ENCODE data around the gene NIPBL. TPM values are rescaled to one million over a fixed set of nuclear protein-coding genes. Genes with fewer than 3 reads are reported as not detected.

Gene NIPBL
- total RNA-seq, 1 donor from 2014 or later = 67.3 TPM

DNA sequence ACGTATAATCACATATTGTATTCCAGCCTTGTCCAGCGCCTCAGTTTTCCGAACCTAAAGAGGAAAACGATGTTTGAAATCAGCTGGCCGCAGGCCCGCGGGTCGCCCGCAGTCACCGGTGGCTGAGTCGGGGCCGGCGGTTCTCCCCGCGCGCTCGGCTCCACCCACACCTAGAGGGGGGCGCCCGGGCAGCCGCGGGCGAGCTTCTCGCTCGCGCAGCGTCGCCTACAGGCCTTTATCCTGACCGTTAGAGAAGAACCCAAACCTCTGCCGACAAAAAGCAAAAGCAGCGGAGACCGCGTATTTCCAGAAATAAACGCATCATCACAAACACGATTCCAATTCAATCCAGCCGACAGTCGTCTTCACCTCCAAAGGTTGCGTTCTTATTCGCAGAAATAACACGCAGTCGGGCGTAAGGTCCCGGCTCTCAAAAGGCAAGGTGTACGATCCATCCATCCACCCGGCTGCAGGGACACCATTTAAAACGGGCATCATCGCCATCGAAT, 725 bp upstream of the NIPBL start:
- Histone ChIP-seq H3K27me3 (ENCODE audit: low read depth) (no peaks in the 10 kb centered on the region), H3K4me1 (peaks cover 36% of the 10 kb centered on the region), H3K27ac (peak overlapping the region; percentile 95), H3K4me3 (peak overlapping the region; percentile 81), H3K36me3 (no peaks in the 10 kb centered on the region), H3K9me3 (no peaks in the 10 kb centered on the region)
- intact Hi-C loops (cut with DNase I) = no loop called here
- ATAC-seq (peak; percentile 92 to 94), DNase-seq (peak; percentile 90)
- TF ChIP-seq, protein P1, sequence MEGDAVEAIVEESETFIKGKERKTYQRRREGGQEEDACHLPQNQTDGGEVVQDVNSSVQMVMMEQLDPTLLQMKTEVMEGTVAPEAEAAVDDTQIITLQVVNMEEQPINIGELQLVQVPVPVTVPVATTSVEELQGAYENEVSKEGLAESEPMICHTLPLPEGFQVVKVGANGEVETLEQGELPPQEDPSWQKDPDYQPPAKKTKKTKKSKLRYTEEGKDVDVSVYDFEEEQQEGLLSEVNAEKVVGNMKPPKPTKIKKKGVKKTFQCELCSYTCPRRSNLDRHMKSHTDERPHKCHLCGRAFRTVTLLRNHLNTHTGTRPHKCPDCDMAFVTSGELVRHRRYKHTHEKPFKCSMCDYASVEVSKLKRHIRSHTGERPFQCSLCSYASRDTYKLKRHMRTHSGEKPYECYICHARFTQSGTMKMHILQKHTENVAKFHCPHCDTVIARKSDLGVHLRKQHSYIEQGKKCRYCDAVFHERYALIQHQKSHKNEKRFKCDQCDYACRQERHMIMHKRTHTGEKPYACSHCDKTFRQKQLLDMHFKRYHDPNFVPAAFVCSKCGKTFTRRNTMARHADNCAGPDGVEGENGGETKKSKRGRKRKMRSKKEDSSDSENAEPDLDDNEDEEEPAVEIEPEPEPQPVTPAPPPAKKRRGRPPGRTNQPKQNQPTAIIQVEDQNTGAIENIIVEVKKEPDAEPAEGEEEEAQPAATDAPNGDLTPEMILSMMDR (IDR thresholded peaks at IDR 0.05) = peak; percentile 60

DNA sequence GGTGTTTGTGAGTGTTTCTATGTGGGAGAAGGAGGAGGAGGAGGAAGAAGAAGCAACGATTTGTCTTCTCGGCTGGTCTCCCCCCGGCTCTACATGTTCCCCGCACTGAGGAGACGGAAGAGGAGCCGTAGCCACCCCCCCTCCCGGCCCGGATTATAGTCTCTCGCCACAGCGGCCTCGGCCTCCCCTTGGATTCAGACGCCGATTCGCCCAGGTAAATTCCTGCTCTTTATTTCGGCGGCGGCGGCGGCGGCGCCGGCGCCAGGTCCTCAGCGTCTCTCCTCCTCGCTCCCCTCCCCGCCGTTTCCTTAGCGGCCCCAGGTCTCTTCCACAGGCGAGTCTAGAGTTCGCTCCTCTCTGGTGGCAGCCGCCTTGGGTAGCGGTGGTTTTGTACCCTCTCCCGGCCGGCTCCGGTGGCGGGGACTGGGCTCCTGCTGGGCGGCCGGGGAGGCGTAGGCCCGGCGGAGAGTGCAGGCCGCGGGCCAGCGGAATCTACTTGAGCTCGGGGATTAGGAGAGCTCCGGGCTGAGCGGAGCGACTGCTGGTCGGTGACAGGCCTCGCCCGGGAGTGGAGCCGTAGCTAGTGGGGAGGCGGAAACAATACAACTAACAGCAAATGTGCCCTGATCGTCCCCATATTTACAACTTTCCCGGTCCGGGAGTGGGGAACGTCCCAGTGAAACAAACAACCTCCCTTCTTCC, 547 bp downstream of the NIPBL start:
- H3K4me3 ChIP-seq = peak overlapping the region; percentile 81
- DNase-seq = peak; percentile 84
- TF ChIP-seq, protein P1 (IDR thresholded peaks at IDR 0.05) = no peak
- no peaks in the 10 kb centered on the region for H3K27me3 ChIP-seq (ENCODE audit: low read depth)
- peaks cover 49% of the 10 kb centered on the region for H3K4me1 ChIP-seq
- intact Hi-C loops (cut with DNase I) = no loop called here
- no peaks in the 10 kb centered on the region for H3K36me3 ChIP-seq
- peak; percentile 75 to 79 for ATAC-seq
- no peaks in the 10 kb centered on the region for H3K9me3 ChIP-seq
- H3K27ac ChIP-seq = peak overlapping the region; percentile 95

DNA sequence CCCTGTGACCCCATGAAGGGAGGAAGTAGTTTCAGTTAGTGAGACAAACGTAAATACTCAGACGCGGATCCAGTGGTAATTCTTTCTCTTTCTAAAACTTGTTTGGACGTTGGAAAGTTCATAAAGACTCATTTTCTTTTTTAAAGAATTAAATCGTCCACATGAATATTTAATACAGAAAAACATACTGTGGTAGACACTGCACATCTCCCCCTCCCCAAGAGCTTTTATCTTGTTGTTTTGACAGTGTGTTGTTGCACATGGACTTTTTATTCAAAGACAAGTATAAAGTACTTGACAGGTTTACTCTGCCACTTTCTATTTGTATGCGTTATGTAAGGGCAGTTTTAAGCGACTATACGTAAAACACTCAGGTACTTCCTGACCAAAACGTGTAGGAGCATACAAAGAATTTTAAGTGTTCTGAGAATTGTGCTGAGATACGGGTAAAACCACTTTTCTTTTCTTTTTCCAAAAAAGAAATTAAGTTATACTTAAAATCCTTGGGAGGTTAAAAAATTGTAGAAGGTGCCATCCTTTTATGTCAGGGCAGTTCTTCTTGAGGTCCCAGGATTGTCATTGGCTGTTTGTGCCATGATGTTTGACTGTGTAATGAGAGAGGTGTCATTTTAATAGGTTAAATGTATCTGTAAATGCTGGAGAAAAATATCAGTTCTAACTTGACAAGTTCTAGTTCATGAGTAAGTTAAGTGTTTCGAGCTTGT, 1.3 kb downstream of the NIPBL start:
- no peaks in the 10 kb centered on the region for H3K36me3 ChIP-seq
- DNase-seq (no peak), ATAC-seq (no peak)
- H3K4me3 ChIP-seq = peak overlapping the region; percentile 81
- H3K9me3 ChIP-seq = no peaks in the 10 kb centered on the region
- H3K27ac ChIP-seq = peak overlapping the region; percentile 95
- peaks cover 56% of the 10 kb centered on the region for H3K4me1 ChIP-seq
- intact Hi-C loops (cut with DNase I) = no loop called here
- H3K27me3 ChIP-seq (ENCODE audit: low read depth) = no peaks in the 10 kb centered on the region
- TF ChIP-seq, protein P1 (IDR thresholded peaks at IDR 0.05) = no peak

DNA sequence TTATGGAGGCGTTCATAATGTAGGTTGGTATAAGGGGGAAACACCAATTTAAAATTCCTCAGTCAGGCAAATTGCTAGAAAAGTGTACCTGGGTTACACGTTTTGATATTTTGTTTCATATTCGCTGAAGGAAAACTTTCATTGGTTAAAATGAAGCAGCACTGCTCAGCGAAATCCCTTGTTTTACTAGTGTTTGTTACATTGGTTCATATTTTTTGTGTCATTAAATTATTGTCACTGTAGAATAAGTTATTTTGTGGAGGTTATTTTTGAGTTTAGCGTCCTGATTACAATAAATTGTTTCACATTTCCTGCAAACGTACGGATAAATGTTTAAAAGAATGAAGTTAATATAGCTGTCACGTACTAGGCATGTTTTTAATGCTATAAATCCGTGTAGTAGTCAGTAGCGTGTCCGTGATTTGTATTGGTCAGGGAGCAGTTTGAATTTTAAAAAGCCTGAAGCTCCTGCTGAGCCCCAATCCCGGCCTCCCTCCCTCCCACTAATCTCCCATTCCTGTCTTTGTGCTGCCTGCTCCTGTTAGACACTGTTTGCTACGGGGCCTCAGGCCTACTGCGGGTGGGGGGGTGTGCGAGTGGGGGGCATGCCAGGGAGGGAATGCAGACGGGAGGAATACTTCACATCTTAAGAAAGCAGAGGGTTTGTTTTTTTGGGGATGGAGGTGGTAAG, 2.0 kb downstream of the NIPBL start:
- peak overlapping the region; percentile 95 for H3K27ac ChIP-seq
- no peaks in the 10 kb centered on the region for H3K36me3 ChIP-seq
- DNase-seq (no peak), ATAC-seq (no peak)
- no peaks in the 10 kb centered on the region for H3K27me3 ChIP-seq (ENCODE audit: low read depth)
- peak overlapping the region; percentile 81 for H3K4me3 ChIP-seq
- peaks cover 62% of the 10 kb centered on the region for H3K4me1 ChIP-seq
- TF ChIP-seq, protein P1 (IDR thresholded peaks at IDR 0.05) = no peak
- intact Hi-C loops (cut with DNase I) = no loop called here
- no peaks in the 10 kb centered on the region for H3K9me3 ChIP-seq

DNA sequence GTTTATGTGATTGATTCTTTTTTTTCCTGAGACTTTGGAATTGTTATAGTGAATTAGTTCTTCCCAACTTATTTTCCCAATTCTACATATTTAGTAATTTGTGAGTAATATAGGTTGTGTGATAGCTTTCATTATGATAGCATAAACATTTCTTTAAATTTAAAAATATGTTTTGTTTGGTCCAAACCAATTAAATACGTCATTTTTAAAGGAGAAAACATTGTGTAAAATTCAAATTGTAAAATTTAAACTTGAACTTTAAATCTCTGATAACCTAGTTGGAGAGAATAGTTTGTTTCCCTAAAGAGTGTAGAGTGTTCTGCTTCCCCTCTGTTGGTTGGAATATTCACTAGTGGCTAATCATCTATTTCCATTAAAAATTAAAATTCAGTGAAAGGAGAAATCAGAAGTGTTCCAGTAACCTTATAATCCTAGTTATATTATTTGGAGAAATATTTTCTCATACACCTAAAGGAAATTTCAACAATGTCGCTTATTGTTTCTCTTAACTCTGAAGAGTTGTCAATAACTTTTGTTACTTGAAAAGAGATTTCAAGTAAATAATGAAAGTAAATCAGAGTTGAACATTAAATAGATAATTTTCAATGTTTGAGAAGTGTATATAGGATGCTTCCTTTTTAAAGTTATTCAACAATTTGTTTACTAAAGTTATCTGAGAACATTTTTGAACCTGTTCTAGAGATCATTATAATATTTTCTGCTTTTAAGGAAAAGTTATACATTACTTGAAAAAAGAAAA, 2.9 kb downstream of the NIPBL start:
- TF ChIP-seq, protein P1 (IDR thresholded peaks at IDR 0.05) = no peak
- H3K4me1 ChIP-seq = peaks cover 63% of the 10 kb centered on the region

More for the DNA sequence above, 2.9 kb downstream of the NIPBL start:
- Histone ChIP-seq H3K9me3 (no peaks in the 10 kb centered on the region), H3K27ac (peak overlapping the region; percentile 95), H3K36me3 (no peaks in the 10 kb centered on the region), H3K27me3 (ENCODE audit: low read depth) (no peaks in the 10 kb centered on the region), H3K4me3 (peak overlapping the region; percentile 81)
- intact Hi-C loops (cut with DNase I) = no loop called here
- ATAC-seq (no peak), DNase-seq (no peak)

All from lower lobe of right lung (tissue), 2 donors.